Tibial artery (tissue), 4 donors: ENCODE measurements around the gene NCAM1.

ENCODE experiments used
- DNase-seq, 2 donors: peaks; one replicate each; pipeline ENCODE4 v3.0.0-alpha.2; 2019
- H3K27ac ChIP-seq, 2 donors: fragments of 200-600 bp; sonication (generic) in 1 of 2; 1 replicate in 1 of 2; 2 replicates in 1 of 2; pipeline ENCODE4 v1.5.1; 2018 to 2019; ENCODE audit warnings: mild to moderate bottlenecking in 1 of 2
- H3K27me3 ChIP-seq, 2 donors: fragments of 200-600 bp; sonication (generic) in 1 of 2; one replicate each; pipeline versions ENCODE4 v1.5.1 to v1.6.0; 2016 to 2019
- H3K36me3 ChIP-seq, 3 donors: fragments of 200-600 bp; sonication (generic) in 2 of 3; one replicate each; pipeline ENCODE4 v1.5.1; 2016 to 2019; ENCODE audit warnings: mild to moderate bottlenecking in 2 of 3
- H3K4me1 ChIP-seq, 4 donors: fragments of 200-600 bp; sonication (generic) in 2 of 4; 1 replicate in 3 of 4; 2 replicates in 1 of 4; pipeline ENCODE4 v1.5.1; 2016 to 2019
- H3K4me3 ChIP-seq, 2 donors: fragments of 200-600 bp; sonication (generic) in 1 of 2; 1 replicate in 1 of 2; 2 replicates in 1 of 2; pipeline ENCODE4 v1.5.1; 2018 to 2019; ENCODE audit warnings: mild to moderate bottlenecking in 2 of 2
- H3K9me3 ChIP-seq, 3 donors: fragments of 200-600 bp; sonication (generic) in 1 of 3; one replicate each; pipeline ENCODE4 v1.5.1; 2016 to 2019
- CTCF ChIP-seq, 2 experiments: fragments of 200-600 bp in 1 of 2; fragments of 450-650 bp in 1 of 2; IDR thresholded peaks; one replicate each; pipeline ENCODE4 v1.5.1; 2017 to 2019; ENCODE audit warnings: antibody characterized with exemption in 2 of 2, mild to moderate bottlenecking in 1 of 2, moderate library complexity in 1 of 2
- intact Hi-C: fragments of 100-400 bp; cut with DNase I; formaldehyde crosslinking; loops from one replicate; pipeline ENCODE4 v1.15.0; 2023; ENCODE audit warnings: low total_unique reads

The NCAM1 gene

GRCh38 chr11:113247966-113248365 is 286.7 kb downstream of the NCAM1 start:
- DNase-seq = no peak
- intact Hi-C loops = no loop called here

GRCh38 chr11:113248702-113249490 is 287.7 kb downstream of the NCAM1 start:
- Histone ChIP-seq H3K4me1 (peaks cover 0 to 1% (median 0%) of the 10 kb centered on the region in 4 donors), H3K4me3 (no peak overlapping the region), H3K36me3 (no peaks in the 10 kb centered on the region), H3K27ac (no peak overlapping the region), H3K9me3 (no peaks in the 10 kb centered on the region), H3K27me3 (no peaks in the 10 kb centered on the region)
- no peak for DNase-seq
- intact Hi-C loops = no loop called here
- no peak for TF ChIP-seq CTCF (IDR thresholded peaks at IDR 0.05)

More at GRCh38 chr11:113247966-113248365, 286.7 kb downstream of the NCAM1 start:
- no peaks in the 10 kb centered on the region for H3K36me3 ChIP-seq
- H3K27me3 ChIP-seq = no peaks in the 10 kb centered on the region
- TF ChIP-seq CTCF (IDR thresholded peaks at IDR 0.05) = no peak
- peaks cover 0 to 7% (median 0%) of the 10 kb centered on the region in 4 donors for H3K4me1 ChIP-seq
- H3K27ac ChIP-seq = no peak overlapping the region
- no peak overlapping the region for H3K4me3 ChIP-seq
- H3K9me3 ChIP-seq = no peaks in the 10 kb centered on the region

GRCh38 chr11:113249491-113249763 is 288.2 kb downstream of the NCAM1 start:
- no peaks in the 10 kb centered on the region for H3K27me3 ChIP-seq
- no peak for DNase-seq
- intact Hi-C loops = no loop called here
- no peaks in the 10 kb centered on the region for H3K36me3 ChIP-seq
- no peaks in the 10 kb centered on the region for H3K4me1 ChIP-seq
- no peak overlapping the region for H3K27ac ChIP-seq
- no peaks in the 10 kb centered on the region for H3K9me3 ChIP-seq
- no peak for TF ChIP-seq CTCF (IDR thresholded peaks at IDR 0.05)
- no peak overlapping the region for H3K4me3 ChIP-seq

GRCh38 chr11:113249786-113250185 is 288.6 kb downstream of the NCAM1 start:
- Histone ChIP-seq H3K4me1 (no peaks in the 10 kb centered on the region), H3K27me3 (no peaks in the 10 kb centered on the region), H3K27ac (no peak overlapping the region), H3K9me3 (no peaks in the 10 kb centered on the region), H3K4me3 (no peak overlapping the region), H3K36me3 (no peaks in the 10 kb centered on the region)
- no peak for TF ChIP-seq CTCF (IDR thresholded peaks at IDR 0.05)
- no peak for DNase-seq
- intact Hi-C loops = no loop called here

GRCh38 chr11:113251281-113251680 is 290.1 kb downstream of the NCAM1 start:
- H3K9me3 ChIP-seq = no peaks in the 10 kb centered on the region
- DNase-seq = no peak
- H3K36me3 ChIP-seq = no peaks in the 10 kb centered on the region

More at GRCh38 chr11:113251281-113251680, 290.1 kb downstream of the NCAM1 start:
- intact Hi-C loops = no loop called here
- Histone ChIP-seq H3K4me3 (no peak overlapping the region), H3K27ac (no peak overlapping the region), H3K4me1 (no peaks in the 10 kb centered on the region), H3K27me3 (no peaks in the 10 kb centered on the region)
- no peak for TF ChIP-seq CTCF (IDR thresholded peaks at IDR 0.05)
